ENCODE measurements around the gene ERBB2.

The ERBB2 gene

GRCh38 chr17:39676198-39676819 lies 23.6 kb upstream of the ERBB2 start:
- no peak for TF ChIP-seq JUND (IDR thresholded peaks at IDR 0.05; ENCODE audit: low read depth)
- peak; percentile 72 to 92 for DNase-seq (ENCODE audit: low read depth in 1 of 2, low spot score in 1 of 2)
- in situ Hi-C loops (cut with HindIII; ENCODE audit: low pct_unique_long_range_greater_than_20kb, low sequenced_read_pairs), result no loop called here

GRCh38 chr17:39677072-39677471 lies 22.8 kb upstream of the ERBB2 start:
- no peak for TF ChIP-seq JUND (IDR thresholded peaks at IDR 0.05; ENCODE audit: low read depth)
- in situ Hi-C loops (cut with HindIII; ENCODE audit: low pct_unique_long_range_greater_than_20kb, low sequenced_read_pairs), result no loop called here
- no peak for DNase-seq (ENCODE audit: low read depth in 1 of 2, low spot score in 1 of 2)

DNA sequence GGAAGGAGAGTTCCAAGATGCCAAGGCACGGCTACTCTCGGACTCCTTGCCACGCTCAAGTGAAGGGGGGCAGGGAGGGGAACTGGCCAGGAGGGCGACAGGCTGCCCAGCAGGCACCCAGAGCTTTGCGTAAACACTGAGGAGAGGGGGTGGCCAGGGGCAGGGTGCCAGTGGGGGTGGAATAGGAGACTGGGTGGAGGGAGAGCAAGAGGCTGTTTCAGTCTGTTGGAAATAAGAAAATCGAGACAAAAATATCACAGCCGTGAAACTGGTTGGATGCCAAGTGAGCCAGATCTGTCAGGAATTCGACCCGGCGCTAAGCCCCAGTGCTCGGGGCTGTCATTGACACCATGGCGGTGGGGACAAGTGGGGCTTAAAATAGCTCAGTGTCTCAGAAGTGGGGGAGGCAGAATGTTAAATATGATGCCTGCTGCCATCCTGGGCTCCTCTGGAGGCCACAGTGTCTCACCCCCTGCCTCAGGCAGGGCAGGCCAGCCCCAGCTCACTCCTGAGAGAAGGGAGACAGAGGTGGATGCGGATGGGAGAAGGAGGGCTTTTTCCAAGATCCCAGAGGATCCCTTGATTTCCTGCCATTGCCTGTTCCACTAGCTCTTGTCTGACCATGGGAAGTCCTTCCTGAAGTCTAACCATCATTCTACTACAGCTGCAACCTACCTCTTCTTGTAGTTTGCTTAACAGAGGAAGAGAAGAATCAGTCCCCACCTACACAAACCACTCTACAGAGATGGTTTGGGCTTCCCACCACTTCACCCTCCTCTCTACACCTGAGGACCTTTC lies 22.1 kb upstream of the ERBB2 start:
- no peak for TF ChIP-seq JUND (IDR thresholded peaks at IDR 0.05; ENCODE audit: low read depth)
- DNase-seq (ENCODE audit: low read depth in 1 of 2, low spot score in 1 of 2), result no peak
- in situ Hi-C loops (cut with HindIII; ENCODE audit: low pct_unique_long_range_greater_than_20kb, low sequenced_read_pairs), result no loop called here

GRCh38 chr17:39678340-39679116 lies 21.3 kb upstream of the ERBB2 start:
- DNase-seq (ENCODE audit: low read depth in 1 of 2, low spot score in 1 of 2), result no peak
- in situ Hi-C loops (cut with HindIII; ENCODE audit: low pct_unique_long_range_greater_than_20kb, low sequenced_read_pairs), result no loop called here
- no peak for TF ChIP-seq JUND (IDR thresholded peaks at IDR 0.05; ENCODE audit: low read depth)

DNA sequence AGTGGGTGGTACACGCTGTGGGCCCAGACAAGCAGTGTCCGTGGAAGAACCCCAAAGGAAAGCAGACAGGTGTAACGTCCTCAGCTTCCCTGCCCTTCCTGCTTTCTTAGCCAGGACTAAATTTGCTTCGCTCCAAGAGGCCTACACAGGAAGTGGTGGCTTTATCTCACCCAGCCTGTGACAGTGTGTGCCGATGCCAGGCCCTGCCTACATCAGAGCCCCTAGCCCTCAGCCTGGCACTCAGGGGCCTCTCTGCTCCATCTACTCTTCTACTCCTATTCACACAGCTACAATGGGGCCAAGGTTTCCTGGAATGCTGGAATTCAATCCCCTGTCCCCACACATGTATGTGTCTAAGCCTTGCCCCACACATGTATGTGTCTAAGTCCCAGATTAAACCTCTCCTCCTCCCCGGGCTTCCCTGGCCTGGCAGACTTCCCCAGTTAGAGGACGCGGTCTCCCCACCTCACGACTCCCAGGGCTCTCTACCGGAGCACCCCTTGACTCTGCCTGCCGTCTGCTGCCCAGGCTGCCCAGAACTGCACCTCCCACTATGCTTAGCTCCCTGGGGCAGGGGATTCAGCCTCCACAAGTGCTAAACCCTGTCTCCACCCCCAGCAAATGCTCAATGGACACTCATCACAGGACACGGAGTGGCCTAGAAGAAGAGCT lies 20.2 kb upstream of the ERBB2 start:
- in situ Hi-C loops (cut with HindIII; ENCODE audit: low pct_unique_long_range_greater_than_20kb, low sequenced_read_pairs), result no loop called here
- no peak for TF ChIP-seq JUND (IDR thresholded peaks at IDR 0.05; ENCODE audit: low read depth)
- no peak for DNase-seq (ENCODE audit: low read depth in 1 of 2, low spot score in 1 of 2)

GRCh38 chr17:39683295-39683939 lies 16.4 kb upstream of the ERBB2 start:
- no peak for TF ChIP-seq JUND (IDR thresholded peaks at IDR 0.05; ENCODE audit: low read depth)
- peak in 1 of 2 experiments; percentile 54 for DNase-seq (ENCODE audit: low read depth in 1 of 2, low spot score in 1 of 2)
- in situ Hi-C loops (cut with HindIII; ENCODE audit: low pct_unique_long_range_greater_than_20kb, low sequenced_read_pairs), result no loop called here

DNA sequence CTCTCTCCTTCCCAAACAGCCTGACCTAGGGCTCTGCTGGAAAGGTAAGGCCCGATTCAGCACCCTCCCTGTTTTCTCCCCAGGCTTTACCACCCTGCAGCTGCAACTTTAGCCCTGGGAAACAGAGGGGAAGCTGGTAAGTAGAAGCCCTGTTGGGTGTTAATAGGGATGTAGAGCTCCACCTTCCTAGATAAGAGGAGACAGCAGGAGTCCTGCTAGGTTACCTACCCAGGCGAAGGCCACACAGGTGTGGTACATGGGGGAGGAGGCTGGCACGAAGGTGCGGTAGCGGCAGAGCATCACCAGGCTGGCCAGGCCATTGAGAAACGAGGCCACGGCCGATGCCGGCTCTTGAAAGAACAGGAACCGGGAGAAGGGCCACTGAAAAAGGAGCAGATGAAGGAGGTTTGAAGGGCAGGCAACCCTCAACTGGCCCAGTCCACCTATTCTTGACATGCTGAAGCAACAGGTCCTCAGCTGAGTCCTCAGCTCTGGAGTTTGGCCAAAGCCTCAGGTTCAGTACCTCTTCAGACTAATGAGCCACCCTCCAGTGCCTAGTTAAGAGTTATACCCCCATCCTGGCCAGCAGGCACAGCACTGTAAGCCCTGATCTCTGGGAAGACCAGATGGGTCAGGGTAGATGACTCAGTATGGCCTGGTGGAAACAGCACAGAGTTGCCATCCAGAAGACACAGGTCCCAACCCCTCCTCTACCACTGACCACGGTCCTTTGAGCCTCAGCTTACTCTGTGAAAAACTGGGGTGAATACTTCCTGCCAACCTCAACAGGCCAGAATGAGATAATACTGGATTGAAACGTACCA lies 15.3 kb upstream of the ERBB2 start:
- no peak for DNase-seq (ENCODE audit: low read depth in 1 of 2, low spot score in 1 of 2)
- in situ Hi-C loops (cut with HindIII; ENCODE audit: low pct_unique_long_range_greater_than_20kb, low sequenced_read_pairs), result no loop called here
- TF ChIP-seq JUND (IDR thresholded peaks at IDR 0.05; ENCODE audit: low read depth), result no peak

DNA sequence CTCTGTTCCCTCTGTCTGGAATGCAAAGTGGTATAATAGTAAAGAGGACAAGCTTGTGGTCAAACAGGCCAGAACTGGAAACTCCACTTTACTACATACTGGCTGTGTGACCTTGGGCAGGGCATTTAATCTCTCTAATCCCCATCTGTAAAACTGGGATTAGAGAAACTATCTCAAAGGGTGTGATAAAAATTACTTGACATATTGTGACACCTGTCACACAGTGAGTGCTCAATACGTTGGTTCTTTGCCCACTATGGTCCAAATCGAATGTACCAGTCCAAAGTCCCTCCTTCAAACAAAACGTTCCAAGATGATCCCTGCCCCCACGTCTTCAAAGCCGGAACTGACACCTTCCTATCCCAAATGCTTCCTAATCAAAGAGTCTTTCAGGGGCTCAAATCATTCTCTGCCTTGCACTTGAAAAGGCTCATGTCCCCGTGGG lies 12.7 kb upstream of the ERBB2 start:
- DNase-seq (ENCODE audit: low read depth in 1 of 2, low spot score in 1 of 2), result peak in 1 of 2 experiments; percentile 85
- in situ Hi-C loops (cut with HindIII; ENCODE audit: low pct_unique_long_range_greater_than_20kb, low sequenced_read_pairs), result no loop called here
- TF ChIP-seq JUND (IDR thresholded peaks at IDR 0.05; ENCODE audit: low read depth), result no peak

- no peak for TF ChIP-seq JUND (IDR thresholded peaks at IDR 0.05; ENCODE audit: low read depth)
- in situ Hi-C loops (cut with HindIII; ENCODE audit: low pct_unique_long_range_greater_than_20kb, low sequenced_read_pairs), result no loop called here
Observed at GRCh38 chr17:39687546-39688474, 12.1 kb upstream of the ERBB2 start, which contains the start of gene PGAP3. Gene PGAP3, minus strand, starts transcription at chr17:39688057. Its CDS starts 43 bp downstream, at chr17:39688014.

DNA sequence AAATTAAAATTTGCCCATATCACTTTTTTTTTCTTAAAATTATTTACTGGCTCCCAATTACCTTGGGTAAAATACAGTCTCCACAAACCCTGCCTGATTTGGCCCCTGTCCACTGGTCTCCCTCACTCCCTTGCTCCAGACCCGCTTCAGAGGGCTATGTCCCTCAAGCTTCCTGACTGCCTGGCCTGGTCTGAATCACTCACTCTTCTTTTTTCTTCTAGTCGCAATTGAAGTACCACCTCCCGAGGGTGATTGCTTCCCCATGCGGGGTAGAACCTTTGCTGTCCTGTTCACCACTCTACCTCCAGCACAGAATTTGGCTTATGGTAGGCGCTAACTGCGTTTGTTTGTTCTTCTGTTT lies 11.4 kb upstream of the ERBB2 start:
- no peak for DNase-seq (ENCODE audit: low read depth in 1 of 2, low spot score in 1 of 2)
- TF ChIP-seq JUND (IDR thresholded peaks at IDR 0.05; ENCODE audit: low read depth), result no peak
- in situ Hi-C loops (cut with HindIII; ENCODE audit: low pct_unique_long_range_greater_than_20kb, low sequenced_read_pairs), result no loop called here

More at GRCh38 chr17:39687546-39688474, 12.1 kb upstream of the ERBB2 start, which contains the start of gene PGAP3:
- peak; percentile 92 to 97 for DNase-seq (ENCODE audit: low read depth in 1 of 2, low spot score in 1 of 2)
